HepG2 (cell line): ENCODE data around the gene CH25H. TPM values are rescaled to one million over a fixed set of nuclear protein-coding genes. Genes with fewer than 3 reads are reported as not detected.

ENCODE experiments used
- ATAC-seq: fragments of 200-7000 bp; cut with Tn5 transposase; 3 replicates; pipeline ENCODE4 v1.9.1; 2020; ENCODE audit warnings: mild to moderate bottlenecking, moderate library complexity
- BruUV-seq: library from RNA; stranded (reverse); fragments of 400-500 nt; replicated peaks from 2 replicates; lab custom pipeline; 2021; lab: Mats Ljungman, UMichigan
- CTCF ChIA-PET: fragments of 300-600 bp; formaldehyde crosslinking; extraction: SDS; loops from one replicate; lab custom pipeline; 2021; ENCODE audit warnings: low total read pairs, inconsistent platforms, low intra/inter-chr PET ratio; lab: Yijun Ruan, JAX
- POLR2A ChIA-PET: fragments of 350-600 bp; sonication (Branson Sonifier 250); formaldehyde crosslinking; loops from one replicate; lab custom pipeline; 2020; ENCODE audit warnings: antibody characterized with exemption, inconsistent platforms; lab: Yijun Ruan, JAX
- DNase-seq: peaks from one replicate; pipeline ENCODE4 v3.0.0-alpha.2; 2015; ENCODE audit warnings: low spot score
- FAIRE-seq: peaks from 3 replicates; lab custom pipeline; 2011; peaks lifted over from hg19 to GRCh38; lab: Jason Lieb, UNC
- H2AFZ ChIP-seq: one replicate; pipeline ENCODE4 v1.6.1; 2011; ENCODE audit warnings: low read length, inconsistent platforms
- H3K27ac ChIP-seq: fragments of 300-600 bp; 3 replicates; pipeline ENCODE4 v1.8.0; 2011; ENCODE audit warnings: mixed run types, mild to moderate bottlenecking, mixed read lengths, low read length, inconsistent platforms; ENCODE audit not compliant: insufficient read depth; ENCODE audit errors: extremely low read length
- H3K27me3 ChIP-seq, 2 experiments: fragments of 200-600 bp in 1 of 2; 2 replicates in 1 of 2; 3 replicates in 1 of 2; pipeline versions ENCODE4 v1.6.0 to v1.8.0; 2011; ENCODE audit warnings: low read length in 2 of 2, mild to moderate bottlenecking in 2 of 2, moderate library complexity in 2 of 2, inconsistent platforms in 1 of 2; ENCODE audit not compliant: insufficient read depth in 2 of 2, control insufficient read depth in 1 of 2
- H3K36me3 ChIP-seq, 2 experiments: fragments of 200-600 bp in 1 of 2; replicated peaks in 1 of 2; 2 replicates in 1 of 2; 3 replicates in 1 of 2; pipeline versions ENCODE4 v1.5.1 to v1.8.0; 2011; ENCODE audit warnings: low read length in 2 of 2, inconsistent platforms in 1 of 2; ENCODE audit not compliant: insufficient read depth in 2 of 2, control insufficient read depth in 1 of 2
- H3K4me1 ChIP-seq: 2 replicates; pipeline ENCODE4 v1.5.1; 2012; ENCODE audit warnings: low read length, inconsistent platforms; ENCODE audit not compliant: insufficient read depth
- H3K4me2 ChIP-seq: 2 replicates; pipeline ENCODE4 v1.6.0; 2011; ENCODE audit warnings: low read depth, low read length, inconsistent platforms
- H3K4me3 ChIP-seq, 3 experiments: fragments of 200-600 bp in 1 of 3; sonication (generic), shearing (Covaris generic) in 1 of 3; replicated peaks in 1 of 3; 2 replicates each; pipeline ENCODE4 v1.5.1; 2011 to 2016; ENCODE audit warnings: low read length in 3 of 3, inconsistent platforms in 2 of 3, low read depth in 2 of 3, mild to moderate bottlenecking in 2 of 3, control low read depth in 1 of 3, mixed read lengths in 1 of 3; ENCODE audit not compliant: insufficient read depth in 1 of 3
- H3K79me2 ChIP-seq: one replicate; pipeline ENCODE4 v1.6.1; 2011; ENCODE audit warnings: low read length, inconsistent platforms; ENCODE audit not compliant: insufficient read depth
- H3K9ac ChIP-seq: 2 replicates; pipeline ENCODE4 v1.6.0; 2011; ENCODE audit warnings: mild to moderate bottlenecking, low read depth, low read length, inconsistent platforms; ENCODE audit not compliant: insufficient read depth
- H3K9me3 ChIP-seq: 2 replicates; pipeline ENCODE4 v1.5.1; 2012; ENCODE audit warnings: mild to moderate bottlenecking, low read length
- H4K20me1 ChIP-seq: 2 replicates; pipeline ENCODE4 v1.6.0; 2011; ENCODE audit warnings: inconsistent platforms, mild to moderate bottlenecking, low read length, moderate library complexity; ENCODE audit not compliant: insufficient read depth
- BCLAF1 ChIP-seq: fragments of 450-650 bp; IDR thresholded peaks from 2 replicates; pipeline ENCODE4 v1.6.1; 2017; ENCODE audit warnings: mild to moderate bottlenecking
- HDAC2 ChIP-seq: sonication (generic); formaldehyde crosslinking; IDR thresholded peaks from 2 replicates; pipeline ENCODE4 v1.4.0; 2020; ENCODE audit warnings: missing genetic modification reagents
- MAFF ChIP-seq: IDR thresholded peaks from 2 replicates; pipeline ENCODE4 v1.6.1; 2011; ENCODE audit warnings: low read depth, low read length, improper control_type of control experiment
- MAFK ChIP-seq, 2 experiments: IDR thresholded peaks in 1 of 2; conservative IDR thresholded peaks in 1 of 2; 2 replicates each; pipeline ENCODE4 v1.6.1; 2011; ENCODE audit warnings: improper control_type of control experiment in 2 of 2, low read length in 2 of 2
- PHF5A ChIP-seq: IDR thresholded peaks from one replicate; pipeline ENCODE4 v1.6.1; 2018; ENCODE audit warnings: low read depth, missing genetic modification reagents; ENCODE audit not compliant: unreplicated experiment
- RBFOX2 ChIP-seq: fragments of 200-400 bp; formaldehyde crosslinking; IDR thresholded peaks from 2 replicates; pipeline ENCODE4 v1.6.1; 2017; ENCODE audit warnings: low read depth, mild to moderate bottlenecking, low read length
- SMC3 ChIP-seq: IDR thresholded peaks from 2 replicates; pipeline ENCODE4 v1.6.1; 2011; ENCODE audit warnings: low read length, improper control_type of control experiment
- STAG1 ChIP-seq: sonication (generic); formaldehyde crosslinking; IDR thresholded peaks from 2 replicates; pipeline ENCODE4 v1.4.0; 2020; ENCODE audit warnings: missing genetic modification reagents
- ZNF354B ChIP-seq: sonication (generic); formaldehyde crosslinking; IDR thresholded peaks from 2 replicates; pipeline ENCODE4 v1.8.0; 2022; ENCODE audit warnings: mild to moderate bottlenecking, missing genetic modification reagents
- ZNF567 ChIP-seq: sonication (generic); formaldehyde crosslinking; IDR thresholded peaks from 2 replicates; pipeline ENCODE4 v1.8.1; 2023; ENCODE audit warnings: mild to moderate bottlenecking, missing genetic modification reagents, borderline replicate concordance
- ZNF772 ChIP-seq: sonication (generic); formaldehyde crosslinking; IDR thresholded peaks from 2 replicates; pipeline ENCODE4 v1.5.0; 2020; ENCODE audit warnings: mild to moderate bottlenecking, missing genetic modification reagents
- WGBS: methylation state at CpG from one replicate; pipeline ENCODE4 v1.1.6; 2017; ENCODE audit warnings: low lambda C conversion rate; 5-methylcytosine and 5-hydroxymethylcytosine counted together
- in situ Hi-C: cut with HindIII; loops from 2 replicates; pipeline ENCODE4 v1.10.0; 2017; ENCODE audit warnings: low pct_unique_long_range_greater_than_20kb; ENCODE audit not compliant: extremely low pct_ligation_motif_present
- intact Hi-C: fragments of 100-400 bp; cut with micrococcal nuclease; formaldehyde crosslinking; loops from one replicate; pipeline ENCODE4 v1.10.0; 2022; ENCODE audit not compliant: unreplicated experiment
- polyA plus RNA-seq, 8 experiments: library from polyadenylated mRNA; depleted of rRNA in 3 of 8; stranded (reverse) in 7 of 8; unstranded in 1 of 8; fragments of >200 nt; fragmentation: Illumina TruSeq in 4 of 8; extraction: Trizol in 4 of 8; gene quantifications; 2 replicates each; pipeline versions ENCODE4 v1.2.1 to v1.2.3, GENCODE V29; 2011 to 2016; ENCODE audit warnings: low read depth in 4 of 8, missing spikeins in 1 of 8, mixed read lengths in 1 of 8; ENCODE audit not compliant: insufficient read depth in 1 of 8
- total RNA-seq, 5 experiments: library from RNA; depleted of rRNA; stranded (reverse); fragments of >200 nt; fragmentation: Illumina TruSeq; extraction: Trizol; gene quantifications; 2 replicates each; pipeline ENCODE4 v1.2.3, GENCODE V29; 2016; ENCODE audit warnings: low read depth in 1 of 5
- TF ChIP-seq, protein P1 (sequence below): sonication (generic); formaldehyde crosslinking; IDR thresholded peaks from 2 replicates; pipeline ENCODE4 v1.4.0; 2020; ENCODE audit warnings: missing genetic modification reagents, low read depth, mild to moderate bottlenecking, borderline replicate concordance

Gene CH25H
- total and polyA plus RNA-seq, 2 of the 13 experiments (the other 11 are each of a cell fraction or from before 2014, with no cell fraction given): not detected

- TF ChIP-seq BCLAF1 (no peak), STAG1 (peak; percentile 56), SMC3 (peak; percentile 43; the same call in 1 of the 2 replicates)
These were observed 6.2 kb upstream of the CH25H start (continued) for GRCh38 chr10:89213191-89213808.

GRCh38 chr10:89210794-89211425 lies 3.8 kb upstream of the CH25H start:
- no peak for ATAC-seq
- H3K9me3 ChIP-seq: no peaks in the 10 kb centered on the region
- no peaks in the 10 kb centered on the region for H4K20me1 ChIP-seq
- BruUV-seq: no TSS peak
- 26% methylated on average over 3 of the region's 3 CpGs for WGBS
- ChIA-PET POLR2A (no interaction called here), CTCF (interaction anchor here (3.7 kb wide), 1 partner anchor 181 kb away, joined by 17 read pairs; no protein-coding TSS in a partner anchor)
- no peak for FAIRE-seq
- peaks cover 17 to 41% of the 10 kb centered on the region in 2 experiments for H3K27me3 ChIP-seq
- DNase-seq: no peak
- intact Hi-C loops: no loop called here
- H3K4me3 ChIP-seq: no peak overlapping the region
- no peak overlapping the region for H2AFZ ChIP-seq
- H3K9ac ChIP-seq: no peak overlapping the region
- H3K27ac ChIP-seq: no peak overlapping the region
- in situ Hi-C loops: loop anchor here (25.0 kb wide), 1 partner anchor 374 kb away; no protein-coding TSS in a partner anchor
- TF ChIP-seq ZNF772 (CRISPR knock-in tag) (no peak), MAFF (0 out of 2 replicates have a peak, but pooled peaks have one; percentile 24), MAFK (conservative IDR thresholded peaks at IDR 0.05 in 1 of 2, IDR thresholded peaks at IDR 0.05 in 1 of 2; ENCODE audit: low read length in 2 of 2) (peak; percentile 43 to 69; a peak in 2 of 4 replicates), ZNF567 (no peak), RBFOX2 (no peak), HDAC2 (CRISPR knock-in tag) (no peak), ZNF354B (CRISPR knock-in tag) (no peak), PHF5A (CRISPR knock-in tag) (no peak)
- TF ChIP-seq, protein P1, sequence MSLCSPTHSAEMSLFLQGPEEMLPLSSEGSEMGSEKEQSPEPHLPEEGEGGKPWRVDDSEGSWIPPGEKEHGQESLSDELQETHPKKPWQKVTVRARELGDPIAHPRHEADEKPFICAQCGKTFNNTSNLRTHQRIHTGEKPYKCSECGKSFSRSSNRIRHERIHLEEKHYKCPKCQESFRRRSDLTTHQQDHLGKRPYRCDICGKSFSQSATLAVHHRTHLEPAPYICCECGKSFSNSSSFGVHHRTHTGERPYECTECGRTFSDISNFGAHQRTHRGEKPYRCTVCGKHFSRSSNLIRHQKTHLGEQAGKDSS: no peak
- H3K4me2 ChIP-seq: no peak overlapping the region
- H3K36me3 ChIP-seq: peaks cover 1 to 19% of the 10 kb centered on the region in 2 experiments; a peak in 2 of 5 replicates
- H3K79me2 ChIP-seq: no peaks in the 10 kb centered on the region
- peaks cover 22% of the 10 kb centered on the region for H3K4me1 ChIP-seq
